ENCODE data around the gene POLR2F. TPM values are rescaled to one million over a fixed set of nuclear protein-coding genes. Genes with fewer than 3 reads are reported as not detected.

POLR2F gene
- total RNA-seq, 1 donor from 2014 or later: 136 TPM

DNA sequence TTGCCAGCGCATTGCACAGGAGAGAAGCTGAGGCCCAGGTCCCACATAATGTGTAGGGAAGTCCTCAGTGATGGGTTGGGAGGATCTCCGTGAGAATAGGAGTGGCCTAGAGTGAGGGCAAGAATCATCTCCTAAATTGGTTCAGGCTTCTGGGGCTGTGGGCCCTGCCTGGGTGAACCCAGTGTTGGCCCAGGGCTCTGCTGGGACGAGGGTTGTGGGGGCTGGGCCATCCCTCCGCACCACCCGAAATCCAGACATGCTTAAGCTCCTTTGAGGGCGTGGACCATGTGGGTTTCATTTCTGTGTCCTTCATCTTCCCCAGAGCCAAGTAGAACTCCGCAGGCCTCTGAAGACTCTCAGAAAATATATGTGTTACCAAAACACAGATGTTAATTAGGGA is 43.7 kb upstream of the POLR2F start:
- TF ChIP-seq, protein P1, sequence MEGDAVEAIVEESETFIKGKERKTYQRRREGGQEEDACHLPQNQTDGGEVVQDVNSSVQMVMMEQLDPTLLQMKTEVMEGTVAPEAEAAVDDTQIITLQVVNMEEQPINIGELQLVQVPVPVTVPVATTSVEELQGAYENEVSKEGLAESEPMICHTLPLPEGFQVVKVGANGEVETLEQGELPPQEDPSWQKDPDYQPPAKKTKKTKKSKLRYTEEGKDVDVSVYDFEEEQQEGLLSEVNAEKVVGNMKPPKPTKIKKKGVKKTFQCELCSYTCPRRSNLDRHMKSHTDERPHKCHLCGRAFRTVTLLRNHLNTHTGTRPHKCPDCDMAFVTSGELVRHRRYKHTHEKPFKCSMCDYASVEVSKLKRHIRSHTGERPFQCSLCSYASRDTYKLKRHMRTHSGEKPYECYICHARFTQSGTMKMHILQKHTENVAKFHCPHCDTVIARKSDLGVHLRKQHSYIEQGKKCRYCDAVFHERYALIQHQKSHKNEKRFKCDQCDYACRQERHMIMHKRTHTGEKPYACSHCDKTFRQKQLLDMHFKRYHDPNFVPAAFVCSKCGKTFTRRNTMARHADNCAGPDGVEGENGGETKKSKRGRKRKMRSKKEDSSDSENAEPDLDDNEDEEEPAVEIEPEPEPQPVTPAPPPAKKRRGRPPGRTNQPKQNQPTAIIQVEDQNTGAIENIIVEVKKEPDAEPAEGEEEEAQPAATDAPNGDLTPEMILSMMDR (conservative IDR thresholded peaks at IDR 0.05; ENCODE audit: low read depth, low read length): no peak
- H3K4me3 ChIP-seq (ENCODE audit: low read depth, low read length): no peak overlapping the region
- DNase-seq (ENCODE audit: low read depth): no peak

DNA sequence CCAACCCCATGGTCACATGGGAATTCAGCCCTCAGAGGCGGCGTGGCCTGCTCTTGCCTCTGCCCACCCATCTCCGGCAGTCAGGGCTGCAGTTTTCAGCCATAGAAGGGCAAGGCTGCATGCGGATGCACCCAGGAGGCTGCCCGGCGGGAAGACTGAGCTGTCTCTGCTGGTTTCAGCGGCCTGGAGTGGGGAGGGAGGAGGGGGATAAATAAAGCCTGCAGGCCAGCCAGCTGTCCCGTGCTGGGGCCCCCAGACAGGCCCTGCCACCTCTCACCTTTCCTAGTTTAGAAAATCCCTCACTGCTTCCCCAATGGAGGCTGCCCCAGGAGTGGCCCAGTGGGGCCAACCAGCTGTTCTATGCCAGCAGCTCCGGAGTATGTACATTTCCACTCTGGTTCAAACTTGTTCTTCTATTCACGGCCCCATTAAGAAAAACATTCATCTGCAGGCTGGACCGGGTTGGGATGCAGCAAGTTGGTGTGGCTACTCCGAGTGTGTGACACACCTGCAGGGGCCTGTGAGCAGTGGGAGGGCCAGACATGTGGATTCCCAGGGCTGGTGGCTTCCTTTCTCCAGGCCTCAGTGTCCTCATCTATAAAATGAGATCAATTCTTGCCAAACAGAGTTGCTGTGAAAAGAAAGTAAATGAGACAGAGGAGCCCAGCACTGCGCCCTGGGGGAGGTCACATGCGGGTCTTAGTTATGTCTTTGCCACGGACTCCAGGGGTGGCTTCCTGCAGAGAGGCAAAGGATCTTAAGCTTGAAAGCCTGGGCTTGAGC is 42.4 kb upstream of the POLR2F start:
- no peak for DNase-seq (ENCODE audit: low read depth)
- H3K4me3 ChIP-seq (ENCODE audit: low read depth, low read length): no peak overlapping the region
- TF ChIP-seq, protein P1 (conservative IDR thresholded peaks at IDR 0.05; ENCODE audit: low read depth, low read length): no peak

DNA sequence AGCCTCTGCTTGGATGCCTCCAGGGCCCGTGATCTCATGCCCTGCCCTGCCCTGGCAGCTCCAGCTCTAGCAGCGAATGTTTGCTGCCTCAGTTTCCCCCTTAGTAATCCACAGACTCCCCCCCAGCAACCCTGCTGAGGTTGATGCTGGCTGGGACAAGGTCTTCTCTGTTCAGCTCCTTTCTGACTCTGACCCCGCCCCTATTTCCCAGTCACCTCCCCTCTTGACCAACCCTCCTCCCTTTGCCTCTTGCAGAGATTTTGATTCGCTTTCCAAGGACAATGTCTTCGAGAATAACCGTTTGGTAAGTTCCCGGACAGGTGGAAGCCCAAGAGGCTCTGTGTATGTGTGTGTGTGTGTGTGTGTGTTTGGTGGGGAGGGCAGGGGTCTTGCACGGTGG is 41.8 kb upstream of the POLR2F start:
- no peak for DNase-seq (ENCODE audit: low read depth)
- H3K4me3 ChIP-seq (ENCODE audit: low read depth, low read length): no peak overlapping the region
- TF ChIP-seq, protein P1 (conservative IDR thresholded peaks at IDR 0.05; ENCODE audit: low read depth, low read length): no peak

DNA sequence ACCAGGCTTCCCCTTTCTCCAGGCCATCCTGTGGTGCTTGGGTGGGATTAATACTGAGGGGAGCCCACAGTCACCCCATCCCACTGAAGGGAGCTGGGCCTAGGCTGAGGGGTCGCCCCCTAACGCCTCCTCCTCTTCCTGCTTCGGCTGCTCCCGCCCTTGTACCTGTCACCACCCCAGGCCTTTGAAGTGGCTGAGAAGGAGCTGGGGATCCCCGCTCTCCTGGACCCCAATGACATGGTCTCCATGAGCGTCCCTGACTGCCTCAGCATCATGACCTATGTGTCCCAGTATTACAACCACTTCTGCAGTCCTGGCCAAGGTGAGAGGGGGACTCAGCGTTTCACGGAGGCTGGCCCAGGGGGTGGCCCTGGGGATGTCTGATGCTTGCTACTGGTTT is 41.3 kb upstream of the POLR2F start:
- no peak for DNase-seq (ENCODE audit: low read depth)
- TF ChIP-seq, protein P1 (conservative IDR thresholded peaks at IDR 0.05; ENCODE audit: low read depth, low read length): no peak

DNA sequence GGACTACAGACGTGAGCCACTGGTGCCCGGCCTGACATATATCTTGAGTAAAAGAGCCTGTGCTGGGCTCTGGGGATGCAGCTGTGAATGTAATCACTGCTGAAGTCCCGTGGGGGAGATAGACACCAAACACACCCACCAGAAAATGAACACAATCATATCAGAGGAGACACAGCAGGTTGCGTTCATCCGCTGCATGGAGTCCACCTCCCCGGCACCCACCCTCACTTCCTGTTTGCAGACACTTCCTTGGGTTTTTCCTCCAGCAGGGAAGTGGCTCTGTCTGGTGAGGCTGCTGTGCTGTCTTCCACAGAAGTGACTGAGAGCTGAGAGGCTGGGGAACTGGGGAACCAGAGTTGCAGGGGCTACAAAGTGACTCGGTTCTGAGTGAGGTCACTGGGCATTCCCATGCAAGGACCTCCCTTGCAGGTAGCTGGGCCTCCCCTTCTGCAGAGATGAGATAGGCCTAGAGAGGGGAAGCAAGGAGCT is 40.2 kb upstream of the POLR2F start:
- TF ChIP-seq, protein P1 (conservative IDR thresholded peaks at IDR 0.05; ENCODE audit: low read depth, low read length): no peak
- no peak for DNase-seq (ENCODE audit: low read depth)
- no peak overlapping the region for H3K4me3 ChIP-seq (ENCODE audit: low read depth, low read length)

More for the DNA sequence above, 41.3 kb upstream of the POLR2F start:
- H3K4me3 ChIP-seq (ENCODE audit: low read depth, low read length): no peak overlapping the region

DNA sequence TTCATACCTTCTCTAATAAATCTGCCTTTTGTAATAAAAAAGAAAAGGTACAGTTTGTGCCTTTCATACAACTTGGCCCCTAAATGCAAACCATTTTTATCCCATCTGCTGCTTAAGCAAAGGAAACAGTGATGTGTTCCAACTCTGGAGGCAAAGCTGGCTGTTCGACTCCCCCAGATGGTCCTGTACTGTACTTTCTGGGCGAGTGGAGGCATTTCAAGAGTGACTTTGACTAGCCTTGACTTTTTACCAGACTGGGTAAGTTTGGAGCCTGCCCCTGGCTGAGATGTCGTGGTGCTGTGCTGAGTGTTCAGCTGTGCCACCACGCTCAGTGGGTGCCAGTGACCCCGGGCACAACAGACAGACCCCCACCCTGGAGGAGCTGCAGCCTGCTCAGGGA is 37.2 kb upstream of the POLR2F start:
- TF ChIP-seq, protein P1 (conservative IDR thresholded peaks at IDR 0.05; ENCODE audit: low read depth, low read length): no peak
- no peak for DNase-seq (ENCODE audit: low read depth)
- no peak overlapping the region for H3K4me3 ChIP-seq (ENCODE audit: low read depth, low read length)

Data from epithelial cell of proximal tubule (primary cell).